CD4-positive, alpha-beta T cell treated with Interferon gamma for 1 hour (primary cell): ENCODE results near the gene BBS9.

ENCODE experiments used
- DNase-seq: peaks from one replicate; pipeline ENCODE4 v3.0.0-alpha.2; 2020

The BBS9 gene

DNA sequence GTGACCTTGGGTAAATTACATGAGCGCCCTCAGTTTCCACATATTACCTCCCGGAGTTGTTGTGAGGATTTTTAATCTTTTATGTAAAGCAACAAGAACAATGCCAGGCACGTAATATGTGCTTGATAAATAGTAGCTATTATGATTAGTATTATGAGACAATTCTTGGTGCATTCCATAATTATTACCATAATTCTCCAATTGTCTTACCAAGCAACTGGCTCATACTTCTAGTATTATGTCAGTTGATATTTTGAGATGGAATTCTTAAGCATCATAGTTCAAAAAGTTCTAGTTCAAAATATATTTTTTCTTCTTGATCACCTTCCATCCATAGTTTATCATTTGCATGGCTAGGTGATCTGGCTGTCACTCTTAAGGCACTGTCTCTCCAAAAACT lies 259.0 kb downstream of the BBS9 start:
- DNase-seq, result no peak

DNA sequence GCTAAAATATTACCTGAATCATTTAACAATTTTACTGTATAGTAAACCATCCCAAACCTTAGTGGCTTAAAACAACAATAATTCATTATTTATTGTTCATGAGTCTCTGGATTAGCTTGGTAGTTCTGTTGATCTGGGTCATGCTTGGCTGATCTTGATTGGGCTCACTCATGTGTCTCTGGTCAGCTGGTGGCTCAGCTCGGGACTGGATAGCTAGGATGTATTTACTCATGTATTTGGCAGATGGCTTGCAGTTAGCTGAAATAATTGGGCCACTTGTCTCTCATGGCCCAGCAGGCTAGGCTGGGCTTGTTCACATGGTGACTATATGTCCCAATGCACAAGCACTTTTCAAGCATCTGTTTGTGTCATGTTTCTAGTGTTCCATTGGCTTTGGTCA lies 262.8 kb downstream of the BBS9 start:
- DNase-seq, result no peak

GRCh38 chr7:33393770-33394169 lies 264.4 kb downstream of the BBS9 start:
- no peak for DNase-seq

GRCh38 chr7:33395340-33395739 lies 266.0 kb downstream of the BBS9 start:
- no peak for DNase-seq

DNA sequence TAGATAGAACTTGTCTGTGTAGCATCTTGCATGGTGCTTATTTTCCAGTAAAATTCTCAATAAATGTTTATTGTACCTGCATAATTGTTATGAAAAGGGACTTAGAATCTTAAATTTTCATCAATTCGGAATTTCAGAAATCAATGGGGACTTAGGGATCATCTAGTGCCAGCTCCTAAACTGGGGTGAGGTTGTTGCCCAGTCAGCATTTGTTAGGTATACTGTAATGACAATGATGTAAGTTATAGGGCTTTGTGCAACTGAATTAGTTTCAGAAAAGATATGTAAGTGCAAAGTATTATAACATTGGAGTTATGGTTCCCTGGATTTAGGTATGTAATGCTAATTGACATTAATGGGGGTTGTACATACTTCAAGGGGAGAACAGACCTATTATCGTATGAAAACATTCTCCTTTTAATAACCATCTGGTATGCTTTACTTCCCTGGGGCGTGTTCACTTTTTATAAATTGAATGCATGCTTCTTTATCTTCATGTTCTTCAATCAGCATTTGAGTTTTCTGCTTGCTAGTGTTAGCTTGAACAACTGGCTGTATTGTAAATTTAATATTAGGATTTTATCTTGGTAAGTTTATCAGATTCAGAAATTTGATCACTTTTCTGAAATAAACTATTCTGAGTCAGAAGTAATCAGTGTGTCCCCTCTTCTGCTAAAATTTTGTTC lies 270.3 kb downstream of the BBS9 start:
- DNase-seq, result no peak

DNA sequence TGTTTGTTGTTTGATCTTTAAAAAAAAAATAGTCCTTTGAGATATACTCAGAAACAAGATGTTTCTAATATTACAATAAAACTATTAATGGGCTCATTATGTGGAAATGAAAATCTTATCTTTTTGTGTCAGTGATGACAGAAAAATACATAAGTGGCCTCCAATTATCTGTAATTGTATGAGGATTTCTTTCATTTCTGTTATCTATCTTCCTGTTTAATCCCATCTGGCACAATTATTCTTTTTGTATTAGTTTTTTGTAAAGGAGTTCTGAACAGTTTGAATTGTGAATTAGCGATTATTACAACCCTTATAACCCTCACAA lies 270.8 kb downstream of the BBS9 start:
- no peak for DNase-seq

GRCh38 chr7:33410266-33410665 lies 280.9 kb downstream of the BBS9 start:
- DNase-seq, result no peak

DNA sequence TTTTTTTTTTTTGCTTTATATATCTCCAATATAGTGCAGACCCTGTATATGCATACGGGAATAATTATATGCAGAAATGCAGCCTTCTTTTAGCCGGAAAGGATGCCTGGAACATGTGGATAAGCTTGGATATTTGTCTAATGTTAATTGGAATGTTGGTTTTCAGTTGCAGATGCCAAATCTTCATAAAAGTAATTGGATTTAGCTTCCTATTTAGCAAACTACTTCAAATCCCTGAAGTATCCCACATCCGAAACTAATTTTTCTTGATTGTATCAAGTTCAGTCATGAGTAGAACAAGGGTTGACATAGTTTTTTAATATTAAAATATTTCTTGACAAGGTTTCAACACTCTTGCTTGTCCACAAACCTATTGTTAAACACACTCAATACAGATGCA lies 281.7 kb downstream of the BBS9 start:
- no peak for DNase-seq

GRCh38 chr7:33412331-33412730 lies 283.0 kb downstream of the BBS9 start:
- no peak for DNase-seq

GRCh38 chr7:33418251-33418701 lies 288.9 kb downstream of the BBS9 start:
- DNase-seq, result no peak

DNA sequence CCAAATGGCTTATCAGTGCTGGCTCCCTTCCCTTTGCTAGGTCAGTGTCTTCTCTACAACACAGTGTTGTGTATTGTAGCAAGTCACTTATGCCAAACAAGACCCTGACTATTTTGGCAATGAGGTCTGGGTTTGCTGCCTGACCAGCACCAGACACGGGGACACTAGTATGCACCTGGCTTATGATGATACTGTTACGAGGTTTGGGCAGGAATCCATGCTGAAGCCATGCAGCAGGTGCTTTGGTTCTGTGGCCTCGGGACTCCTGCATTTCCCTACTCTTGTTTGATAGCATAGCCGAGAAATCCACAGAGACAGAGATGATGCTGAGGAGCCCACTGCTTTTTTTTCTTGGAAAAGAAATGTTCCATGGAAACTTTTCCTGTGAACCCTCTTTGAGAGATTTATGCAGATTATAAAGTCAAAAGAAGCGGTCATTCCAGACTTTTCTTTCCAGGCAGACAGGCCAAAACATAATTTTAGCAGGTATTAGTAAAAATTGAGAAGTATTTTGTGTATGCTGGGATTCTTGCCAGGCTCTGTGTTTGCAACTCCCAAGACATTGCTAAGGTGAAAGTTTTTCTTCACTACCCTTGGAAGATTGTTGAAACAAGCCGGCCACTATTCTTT lies 291.1 kb downstream of the BBS9 start:
- DNase-seq, result no peak

DNA sequence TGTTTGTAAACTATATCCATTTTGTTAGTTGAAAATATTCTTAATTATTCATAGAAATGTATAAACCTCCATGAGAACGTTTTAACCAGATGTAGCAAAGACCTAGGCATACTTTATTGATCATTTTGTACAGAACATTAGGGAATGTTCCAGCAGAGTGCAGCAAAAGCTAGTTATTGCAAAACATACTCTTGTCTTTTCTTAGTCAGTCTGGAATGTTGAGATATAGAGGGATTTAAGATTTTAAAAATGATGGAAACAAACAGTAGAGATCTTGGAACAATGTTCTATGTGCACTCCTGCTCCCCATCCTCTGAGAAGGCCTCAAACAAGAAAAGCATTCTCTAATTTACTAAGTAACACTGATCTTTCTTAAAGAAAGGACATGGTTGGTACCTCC lies 292.1 kb downstream of the BBS9 start:
- no peak for DNase-seq

- no peak for DNase-seq
Measured at GRCh38 chr7:33422141-33422540, 292.8 kb downstream of the BBS9 start.

GRCh38 chr7:33422825-33423645 lies 293.7 kb downstream of the BBS9 start:
- no peak for DNase-seq

- no peak for DNase-seq
Measured at GRCh38 chr7:33423646-33424020, 294.3 kb downstream of the BBS9 start.

DNA sequence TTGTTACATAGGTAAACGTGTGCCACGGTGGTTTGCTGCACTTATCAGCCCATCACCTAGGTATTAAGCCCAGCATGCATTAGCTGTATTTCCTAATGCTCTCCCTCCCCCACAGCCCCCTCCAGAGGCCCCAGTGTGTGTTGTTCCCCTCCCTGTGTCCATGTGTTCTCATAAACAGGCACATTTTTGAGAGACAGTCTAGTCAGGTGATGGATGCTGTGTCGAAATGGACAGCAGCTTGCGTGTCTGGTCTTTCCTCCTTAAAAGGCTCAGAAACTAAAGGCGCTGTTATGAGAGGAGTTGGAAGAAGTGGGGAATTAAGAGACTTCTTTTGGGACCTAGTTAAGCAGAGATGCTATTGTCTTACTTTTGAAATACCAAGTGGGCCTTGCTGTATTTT lies 296.0 kb downstream of the BBS9 start:
- DNase-seq, result no peak

DNA sequence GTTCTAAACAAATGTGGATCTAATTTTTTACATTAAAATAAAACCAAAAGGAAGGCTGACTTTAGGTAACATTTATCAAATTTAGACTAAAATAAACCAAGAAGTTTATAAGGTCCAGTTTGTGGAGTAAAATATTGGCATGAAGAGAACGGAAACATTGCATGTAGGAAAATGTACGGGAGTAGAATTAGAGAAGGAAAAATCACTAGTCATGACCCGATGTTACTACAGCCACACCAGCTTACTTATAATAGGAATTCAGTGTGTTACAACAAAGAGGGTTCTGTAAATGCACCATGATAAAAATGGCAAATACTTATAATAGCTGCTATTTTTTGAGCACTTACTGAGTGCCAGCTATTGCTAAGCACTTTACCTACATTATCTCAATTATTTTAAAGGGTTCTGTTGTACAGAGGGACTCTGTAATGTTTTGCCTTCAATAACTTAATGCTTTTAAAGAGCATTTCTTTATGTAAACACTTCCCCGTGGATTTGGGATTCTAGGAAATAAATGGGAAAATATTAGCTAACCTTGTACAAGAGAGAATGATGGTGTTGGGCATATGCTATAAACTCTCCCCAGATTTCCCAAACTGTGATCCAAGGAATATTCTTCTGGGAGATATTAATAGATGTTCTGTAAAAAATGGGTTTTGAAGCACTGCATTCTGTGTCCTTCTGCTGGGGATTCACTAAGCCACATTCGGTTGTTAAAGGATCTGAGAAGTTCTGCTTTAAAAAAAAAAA lies 296.7 kb downstream of the BBS9 start:
- no peak for DNase-seq

DNA sequence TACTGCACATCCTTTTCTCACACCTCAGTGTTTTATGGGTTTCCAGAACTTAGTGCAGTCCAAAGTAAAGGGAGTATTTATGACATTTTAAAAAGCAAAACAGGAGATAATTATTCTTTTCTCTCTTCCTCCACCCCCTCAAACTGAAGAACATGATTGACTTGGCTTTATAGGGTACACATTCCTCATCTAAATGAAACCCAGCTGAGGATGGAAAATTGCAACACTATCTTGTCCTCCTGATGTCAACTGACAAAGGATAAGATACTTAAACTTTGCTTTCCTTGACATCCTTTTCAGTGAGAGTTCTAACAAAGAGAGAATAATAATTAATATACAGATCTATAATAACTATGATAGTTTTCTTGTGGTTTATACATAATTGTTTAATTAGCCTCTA lies 299.1 kb downstream of the BBS9 start:
- DNase-seq, result no peak

- DNase-seq, result no peak
Measured at GRCh38 chr7:33431543-33431942, 302.2 kb downstream of the BBS9 start.

GRCh38 chr7:33432821-33433220 lies 303.5 kb downstream of the BBS9 start:
- no peak for DNase-seq

GRCh38 chr7:33433357-33433756 lies 304.0 kb downstream of the BBS9 start:
- DNase-seq, result no peak

GRCh38 chr7:33444511-33444910 lies 315.1 kb downstream of the BBS9 start:
- DNase-seq, result no peak

GRCh38 chr7:33446551-33446950 lies 317.2 kb downstream of the BBS9 start:
- no peak for DNase-seq

- DNase-seq, result no peak
Measured at GRCh38 chr7:33448035-33448434, 318.7 kb downstream of the BBS9 start.
